Measurements from ENCODE around the gene PCNX2. TPM values are rescaled to one million over a fixed set of nuclear protein-coding genes. Genes with fewer than 3 reads are reported as not detected.

The PCNX2 gene
- total RNA-seq, 1 experiment from 2014 or later = 50.8 TPM

GRCh38 chr1:232949636-232950196, 345.8 kb downstream of the PCNX2 start (continued):
- no peak for TF ChIP-seq ZNF671 (CRISPR knock-in tag; IDR thresholded peaks at IDR 0.05)
- no peak for TF ChIP-seq HMGXB4 (CRISPR knock-in tag; IDR thresholded peaks at IDR 0.05)
- no peak for TF ChIP-seq GRHL2 (CRISPR knock-in tag; IDR thresholded peaks at IDR 0.05; ENCODE audit: insufficient replicate concordance, severe bottlenecking)

GRCh38 chr1:232944347-232944746, 351.2 kb downstream of the PCNX2 start:
- POLR2A ChIA-PET = interaction anchor here (0.6 kb wide), 1 partner anchor 311 kb away, joined by 3 read pairs; no protein-coding TSS in a partner anchor
- Mint-ChIP-seq H3K27ac (no peak overlapping the region), H3K4me1 (peaks cover 8% of the 10 kb centered on the region; the same call in 1 of the 2 replicates), H3K27me3 (ENCODE audit: low read depth) (peaks cover 6% of the 10 kb centered on the region; the same call in 1 of the 2 replicates), H3K9me3 (peaks cover 8% of the 10 kb centered on the region), H3K36me3 (no peaks in the 10 kb centered on the region), H3K4me3 (no peak overlapping the region)
- ATAC-seq = no peak
- CTCF ChIA-PET = no interaction called here
- DNase-seq (ENCODE audit: low spot score) = no peak
- TF ChIP-seq FOXP1 (CRISPR knock-in tag; IDR thresholded peaks at IDR 0.05; ENCODE audit: borderline replicate concordance) (no peak), ATF2 (CRISPR knock-in tag; IDR thresholded peaks at IDR 0.05; ENCODE audit: borderline replicate concordance, low read depth) (no peak), SP1 (CRISPR knock-in tag; conservative IDR thresholded peaks at IDR 0.05) (no peak), NFE2L1 (CRISPR knock-in tag; IDR thresholded peaks at IDR 0.05) (no peak), NFATC4 (CRISPR knock-in tag; IDR thresholded peaks at IDR 0.05) (no peak), SMAD3 (CRISPR knock-in tag; IDR thresholded peaks at IDR 0.05; ENCODE audit: borderline replicate concordance) (no peak), ATF3 (CRISPR knock-in tag; conservative IDR thresholded peaks at IDR 0.05) (no peak), ZNF121 (CRISPR knock-in tag; IDR thresholded peaks at IDR 0.05) (no peak), GABPB1 (CRISPR knock-in tag; IDR thresholded peaks at IDR 0.05) (no peak), ZBTB21 (CRISPR knock-in tag; IDR thresholded peaks at IDR 0.05; ENCODE audit: borderline replicate concordance) (no peak), E2F5 (CRISPR knock-in tag; IDR thresholded peaks at IDR 0.05) (no peak), ZBTB43 (CRISPR knock-in tag; IDR thresholded peaks at IDR 0.05) (no peak), MLX (CRISPR knock-in tag; IDR thresholded peaks at IDR 0.05) (no peak), PRRX2 (CRISPR knock-in tag; IDR thresholded peaks at IDR 0.05) (no peak), IRF2 (CRISPR knock-in tag; IDR thresholded peaks at IDR 0.05; ENCODE audit: borderline replicate concordance, low read depth) (no peak), ZNF138 (CRISPR knock-in tag; conservative IDR thresholded peaks at IDR 0.05) (no peak), ZNF512 (CRISPR knock-in tag; IDR thresholded peaks at IDR 0.05; ENCODE audit: borderline replicate concordance) (no peak), TEAD1 (CRISPR knock-in tag; IDR thresholded peaks at IDR 0.05) (no peak)

Data from WTC11 (cell line).